HepG2 (cell line): Measurements from ENCODE around the gene FDXACB1. TPM values are rescaled to one million over a fixed set of nuclear protein-coding genes. Genes with fewer than 3 reads are reported as not detected.

Experiments
- ATF4 ChIP-seq, 2 experiments: fragments of 450-650 bp in 1 of 2; sonication (generic) in 1 of 2; formaldehyde crosslinking; IDR thresholded peaks; 2 replicates each; pipeline versions ENCODE4 v1.5.0 to v1.8.0; 2020 to 2022; ENCODE audit warnings: mild to moderate bottlenecking in 1 of 2, missing genetic modification reagents in 1 of 2
- GMEB1 ChIP-seq: sonication (generic); formaldehyde crosslinking; IDR thresholded peaks from 2 replicates; pipeline ENCODE4 v1.5.1; 2020; ENCODE audit warnings: missing genetic modification reagents, mild to moderate bottlenecking, borderline replicate concordance
- IRX3 ChIP-seq: sonication (generic); formaldehyde crosslinking; IDR thresholded peaks from 2 replicates; pipeline ENCODE4 v1.8.1; 2023; ENCODE audit warnings: mild to moderate bottlenecking, low read depth, missing genetic modification reagents, borderline replicate concordance
- MYC ChIP-seq: sonication (generic); formaldehyde crosslinking; IDR thresholded peaks from 2 replicates; pipeline ENCODE4 v1.9.0; 2021; ENCODE audit warnings: missing genetic modification reagents, borderline replicate concordance
- PAXIP1 ChIP-seq: sonication (generic); formaldehyde crosslinking; conservative IDR thresholded peaks from 2 replicates; pipeline ENCODE4 v1.4.0; 2020; ENCODE audit warnings: mild to moderate bottlenecking, missing genetic modification reagents, moderate library complexity
- RBM22 ChIP-seq: fragments of 200-400 bp; formaldehyde crosslinking; optimal IDR thresholded peaks from 2 replicates; pipeline ENCODE3; 2017; ENCODE audit warnings: mild to moderate bottlenecking, low read length, moderate library complexity
- REST ChIP-seq, 2 experiments: IDR thresholded peaks; 2 replicates each; pipeline ENCODE4 v1.6.1; 2011 to 2012; ENCODE audit warnings: low read length in 2 of 2, borderline replicate concordance in 1 of 2, low read depth in 1 of 2, mild to moderate bottlenecking in 1 of 2, moderate library complexity in 1 of 2
- SKI ChIP-seq: fragments of 450-650 bp; IDR thresholded peaks from one replicate; pipeline ENCODE4 v1.6.1; 2018; ENCODE audit warnings: mild to moderate bottlenecking; ENCODE audit not compliant: partially characterized antibody
- SMAD3 ChIP-seq: sonication (generic); formaldehyde crosslinking; IDR thresholded peaks from 2 replicates; pipeline ENCODE4 v1.4.0; 2020; ENCODE audit warnings: missing genetic modification reagents
- TFDP1 ChIP-seq: IDR thresholded peaks from 2 replicates; pipeline ENCODE4 v1.6.1; 2016; ENCODE audit warnings: missing compliant biosample characterization, missing genetic modification reagents, borderline replicate concordance
- ZNF446 ChIP-seq: sonication (generic); formaldehyde crosslinking; IDR thresholded peaks from 2 replicates; pipeline ENCODE4 v1.5.0; 2020; ENCODE audit warnings: mild to moderate bottlenecking, missing genetic modification reagents
- ZNF468 ChIP-seq: sonication (generic); formaldehyde crosslinking; IDR thresholded peaks from 2 replicates; pipeline ENCODE4 v1.8.0; 2022; ENCODE audit warnings: mild to moderate bottlenecking, moderate library complexity, missing genetic modification reagents
- ZNF501 ChIP-seq: sonication (generic); formaldehyde crosslinking; IDR thresholded peaks from 2 replicates; pipeline ENCODE4 v1.5.1; 2020; ENCODE audit warnings: mild to moderate bottlenecking, moderate library complexity, missing genetic modification reagents
- ZNF614 ChIP-seq: IDR thresholded peaks from 2 replicates; pipeline ENCODE4 v1.6.1; 2018; ENCODE audit warnings: missing biosample characterization, missing genetic modification reagents, inconsistent platforms, borderline replicate concordance
- ZNF776 ChIP-seq: sonication (generic); formaldehyde crosslinking; IDR thresholded peaks from 2 replicates; pipeline ENCODE4 v1.4.0; 2020; ENCODE audit warnings: mild to moderate bottlenecking, missing genetic modification reagents
- polyA plus RNA-seq, 8 experiments: library from polyadenylated mRNA; depleted of rRNA in 3 of 8; stranded (reverse) in 7 of 8; unstranded in 1 of 8; fragments of >200 nt; fragmentation: Illumina TruSeq in 4 of 8; extraction: Trizol in 4 of 8; gene quantifications; 2 replicates each; pipeline versions ENCODE4 v1.2.1 to v1.2.3, GENCODE V29; 2011 to 2016; ENCODE audit warnings: low read depth in 4 of 8, missing spikeins in 1 of 8, mixed read lengths in 1 of 8; ENCODE audit not compliant: insufficient read depth in 1 of 8
- total RNA-seq, 5 experiments: library from RNA; depleted of rRNA; stranded (reverse); fragments of >200 nt; fragmentation: Illumina TruSeq; extraction: Trizol; gene quantifications; 2 replicates each; pipeline ENCODE4 v1.2.3, GENCODE V29; 2016; ENCODE audit warnings: low read depth in 1 of 5

Gene FDXACB1
- total and polyA plus RNA-seq, 2 of the 13 experiments (the other 11 are each of a cell fraction or from before 2014, with no cell fraction given): 1.1 to 3.4 TPM

GRCh38 chr11:111870886-111871692, 7.9 kb downstream of the FDXACB1 start, which contains the start of gene ALG9 (continued):
- no peak for TF ChIP-seq ZNF614
- peak; percentile 65; the same call in 1 of the 2 replicates for TF ChIP-seq ZNF776 (CRISPR knock-in tag)
- TF ChIP-seq RBM22: peak; percentile 15
- peak; percentile 37; the same call in 1 of the 2 replicates for TF ChIP-seq ZNF446
- TF ChIP-seq ZNF468 (CRISPR knock-in tag): no peak
- peak; percentile 42 for TF ChIP-seq TFDP1 (CRISPR knock-in tag)
- TF ChIP-seq PAXIP1: 0 out of 2 replicates have a peak, but pooled peaks have one; percentile 19
- peak in 1 of 2 experiments; percentile 37; a peak in 1 of 4 replicates for TF ChIP-seq REST (IDR thresholded peaks at IDR 0.05; ENCODE audit: borderline replicate concordance in 1 of 2, low read depth in 1 of 2, low read length in 2 of 2)
- TF ChIP-seq ZNF501: peak; percentile 52; the same call in 1 of the 2 replicates
- TF ChIP-seq IRX3 (CRISPR knock-in tag): peak; percentile 78; the same call in 1 of the 2 replicates
- TF ChIP-seq SKI: peak; percentile 70
- TF ChIP-seq SMAD3 (CRISPR knock-in tag): peak; percentile 39; the same call in 1 of the 2 replicates
- peak; percentile 72 for TF ChIP-seq MYC (CRISPR knock-in tag)
- peak in 1 of 2 experiments; percentile 46; a peak in 1 of 4 replicates for TF ChIP-seq ATF4 (CRISPR knock-in tag; IDR thresholded peaks at IDR 0.05)
- peak; percentile 78 for TF ChIP-seq GMEB1 (CRISPR knock-in tag)
